Mucosa of rectum (tissue), 2 donors: ENCODE measurements around the gene FOXL1.

ENCODE experiments used
- H3K27ac ChIP-seq, 2 donors: one replicate each; pipeline ENCODE4 v1.7.0; 2013; ENCODE audit warnings: inconsistent platforms in 2 of 2, low read depth in 2 of 2, low read length in 2 of 2
- H3K27me3 ChIP-seq, 2 donors: one replicate each; pipeline ENCODE4 v1.7.0; 2013; ENCODE audit warnings: low read length in 2 of 2; ENCODE audit not compliant: control insufficient read depth in 2 of 2, insufficient read depth in 2 of 2
- H3K36me3 ChIP-seq, 2 donors: one replicate each; pipeline ENCODE4 v1.7.0; 2013; ENCODE audit warnings: low read length in 2 of 2; ENCODE audit not compliant: control insufficient read depth in 2 of 2, insufficient read depth in 2 of 2
- H3K4me1 ChIP-seq, 2 donors: one replicate each; pipeline ENCODE4 v1.7.0; 2013; ENCODE audit warnings: low read length in 2 of 2, mild to moderate bottlenecking in 1 of 2; ENCODE audit not compliant: control insufficient read depth in 2 of 2, insufficient read depth in 2 of 2
- H3K4me3 ChIP-seq, 2 donors: one replicate each; pipeline ENCODE4 v1.7.0; 2013; ENCODE audit warnings: low read length in 2 of 2
- H3K9ac ChIP-seq, 2 donors: one replicate each; pipeline ENCODE4 v1.7.0; 2013; ENCODE audit warnings: low read length in 2 of 2, low read depth in 1 of 2, mild to moderate bottlenecking in 1 of 2
- H3K9me3 ChIP-seq, 2 donors: one replicate each; pipeline ENCODE4 v1.7.0; 2013; ENCODE audit warnings: low read length in 2 of 2; ENCODE audit not compliant: control insufficient read depth in 2 of 2
- donor health status: healthy.
- donor health status: Normal muscosa, but diverticular disease.

The FOXL1 gene

DNA sequence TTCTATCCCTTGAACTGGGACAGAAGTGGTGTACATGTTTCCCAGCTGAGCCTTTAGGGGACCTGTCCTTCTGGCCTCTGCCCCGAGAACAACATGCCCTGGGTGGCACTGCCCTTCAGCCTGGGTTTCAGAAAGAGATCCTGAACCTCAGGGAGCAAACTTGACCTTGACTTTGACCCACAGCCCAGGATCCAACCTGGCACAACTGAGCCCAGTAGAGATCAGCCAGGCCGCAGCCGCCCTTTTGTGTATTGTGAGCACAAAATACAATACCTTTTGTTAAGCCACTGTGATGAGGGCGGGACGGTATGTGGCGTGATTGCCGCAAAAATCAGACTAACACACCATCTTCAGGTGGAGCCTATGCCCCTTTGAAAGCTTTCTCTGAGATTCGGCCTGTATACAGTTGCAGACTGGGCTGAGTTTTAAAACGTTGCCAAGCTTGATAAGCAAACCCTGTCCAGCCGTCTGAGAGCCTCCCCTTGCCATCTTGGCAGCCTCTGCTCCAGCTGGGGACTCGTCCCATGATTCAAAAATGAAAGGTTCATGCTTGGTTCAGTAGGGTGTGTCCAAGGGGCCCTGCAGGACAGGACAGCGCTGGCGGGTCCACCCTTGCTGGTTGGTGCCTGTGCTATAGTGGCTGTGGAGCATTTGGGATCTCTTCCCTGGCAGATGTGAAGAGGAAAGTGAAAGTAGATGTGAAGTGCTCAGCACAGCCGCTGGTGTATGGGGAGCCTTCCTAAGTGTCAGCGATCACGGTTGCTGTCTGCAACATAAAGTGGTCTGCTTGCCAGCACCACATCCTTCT is 40.3 kb downstream of the FOXL1 start:
- Histone ChIP-seq H3K4me1 (no peaks in the 10 kb centered on the region), H3K27me3 (no peaks in the 10 kb centered on the region), H3K9me3 (no peaks in the 10 kb centered on the region), H3K27ac (no peak overlapping the region), H3K9ac (no peak overlapping the region), H3K36me3 (no peaks in the 10 kb centered on the region), H3K4me3 (peak overlapping the region; percentile 41 to 43)

GRCh38 chr16:86619239-86619794 is 41.0 kb downstream of the FOXL1 start:
- H3K9me3 ChIP-seq, result no peaks in the 10 kb centered on the region
- H3K4me3 ChIP-seq, result peak overlapping the region; percentile 41 to 43
- H3K4me1 ChIP-seq, result no peaks in the 10 kb centered on the region
- no peak overlapping the region for H3K9ac ChIP-seq
- H3K27ac ChIP-seq, result no peak overlapping the region
- no peaks in the 10 kb centered on the region for H3K27me3 ChIP-seq
- H3K36me3 ChIP-seq, result no peaks in the 10 kb centered on the region

DNA sequence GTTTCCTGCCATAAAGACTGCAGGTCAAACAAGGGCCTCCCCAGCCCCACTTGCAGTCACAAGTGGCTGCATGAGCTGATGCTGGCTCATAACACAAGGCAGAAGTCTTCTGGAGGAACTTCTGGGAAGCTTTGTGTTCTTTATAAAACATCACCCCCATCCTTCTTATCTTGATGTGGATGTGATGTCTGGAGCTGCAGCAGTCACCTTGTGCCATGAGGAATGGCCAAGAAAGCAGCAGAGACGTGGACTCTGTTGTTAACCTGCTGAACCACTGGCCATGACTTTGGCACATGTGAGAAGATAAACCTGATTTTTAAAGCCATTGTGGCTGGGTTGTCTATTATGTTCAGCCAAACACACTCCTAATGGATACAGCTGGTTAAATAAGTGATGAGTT is 41.8 kb downstream of the FOXL1 start:
- Histone ChIP-seq H3K4me3 (no peak overlapping the region), H3K27ac (no peak overlapping the region)

DNA sequence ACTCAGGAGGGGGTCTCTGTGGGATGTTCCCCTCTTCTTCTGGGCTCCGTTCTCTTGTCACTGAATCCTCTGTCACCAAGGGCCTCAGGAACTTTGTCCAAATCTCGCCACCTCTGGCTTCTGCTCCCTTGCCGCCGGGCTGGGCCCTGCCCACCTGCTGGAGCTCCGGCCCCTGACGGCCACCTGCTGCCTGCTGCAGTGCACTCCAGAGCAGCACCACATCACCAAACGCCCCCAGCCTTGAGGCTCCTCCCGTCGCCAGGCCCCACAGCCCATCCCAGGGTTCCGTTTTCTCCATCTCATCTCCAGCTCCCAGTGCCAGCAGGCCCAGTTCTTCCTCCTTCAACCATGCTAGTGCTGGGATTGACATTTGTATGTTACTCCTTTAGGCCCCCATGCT is 43.6 kb downstream of the FOXL1 start:
- no peaks in the 10 kb centered on the region for H3K9me3 ChIP-seq
- no peaks in the 10 kb centered on the region for H3K4me1 ChIP-seq
- H3K36me3 ChIP-seq, result no peaks in the 10 kb centered on the region
- H3K4me3 ChIP-seq, result no peak overlapping the region
- H3K9ac ChIP-seq, result no peak overlapping the region
- no peaks in the 10 kb centered on the region for H3K27me3 ChIP-seq
- H3K27ac ChIP-seq, result no peak overlapping the region

More for the DNA sequence above, 41.8 kb downstream of the FOXL1 start:
- Histone ChIP-seq H3K9ac (no peak overlapping the region), H3K27me3 (no peaks in the 10 kb centered on the region), H3K4me1 (no peaks in the 10 kb centered on the region), H3K36me3 (no peaks in the 10 kb centered on the region), H3K9me3 (no peaks in the 10 kb centered on the region)

DNA sequence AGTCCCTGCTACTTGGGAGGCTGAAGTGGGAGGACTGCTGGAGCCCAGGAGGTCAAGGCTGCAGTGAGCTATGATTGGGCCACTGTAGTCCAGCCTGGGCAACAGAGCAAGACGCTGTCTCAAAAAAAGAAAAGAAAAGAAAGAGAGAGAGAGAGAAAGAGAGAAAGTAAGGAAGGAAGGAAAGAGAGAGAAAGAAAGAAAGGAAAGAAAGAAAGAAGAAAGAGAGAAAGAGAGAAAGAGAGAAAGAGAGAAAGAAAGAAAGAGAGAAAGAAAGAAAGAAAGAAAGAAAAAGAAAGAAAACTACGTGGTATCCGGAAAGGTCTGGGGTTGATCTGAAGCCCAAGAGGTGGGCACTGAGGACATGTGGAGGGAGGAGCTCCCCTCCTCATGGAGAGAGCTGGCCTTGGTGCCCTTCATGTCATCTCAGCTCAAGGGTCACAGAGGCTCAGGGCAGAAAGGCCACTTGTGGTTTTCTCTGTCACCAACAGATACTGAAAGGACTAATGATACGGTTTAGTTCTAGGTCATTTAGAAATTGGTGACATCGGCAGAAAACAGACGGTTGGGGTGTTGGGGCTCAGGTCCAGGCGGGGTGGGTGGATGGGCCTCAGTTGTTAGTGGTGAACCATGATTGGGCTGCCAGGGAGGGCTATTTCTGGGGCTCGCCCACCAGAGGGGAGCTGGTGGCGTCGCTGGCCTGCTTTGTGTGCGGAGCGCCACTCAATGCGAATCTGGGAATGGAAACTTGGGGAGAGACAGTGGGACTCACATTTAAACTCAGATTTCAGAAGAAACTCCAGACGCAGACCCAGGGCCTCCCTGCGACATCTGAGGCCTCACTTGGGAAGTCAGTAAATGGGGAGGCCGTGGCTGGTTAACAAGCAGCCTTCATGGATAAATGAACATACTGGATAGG is 44.6 kb downstream of the FOXL1 start:
- H3K4me1 ChIP-seq, result no peaks in the 10 kb centered on the region
- no peak overlapping the region for H3K27ac ChIP-seq
- H3K27me3 ChIP-seq, result no peaks in the 10 kb centered on the region
- no peaks in the 10 kb centered on the region for H3K9me3 ChIP-seq
- no peak overlapping the region for H3K9ac ChIP-seq
- H3K36me3 ChIP-seq, result no peaks in the 10 kb centered on the region
- H3K4me3 ChIP-seq, result no peak overlapping the region

DNA sequence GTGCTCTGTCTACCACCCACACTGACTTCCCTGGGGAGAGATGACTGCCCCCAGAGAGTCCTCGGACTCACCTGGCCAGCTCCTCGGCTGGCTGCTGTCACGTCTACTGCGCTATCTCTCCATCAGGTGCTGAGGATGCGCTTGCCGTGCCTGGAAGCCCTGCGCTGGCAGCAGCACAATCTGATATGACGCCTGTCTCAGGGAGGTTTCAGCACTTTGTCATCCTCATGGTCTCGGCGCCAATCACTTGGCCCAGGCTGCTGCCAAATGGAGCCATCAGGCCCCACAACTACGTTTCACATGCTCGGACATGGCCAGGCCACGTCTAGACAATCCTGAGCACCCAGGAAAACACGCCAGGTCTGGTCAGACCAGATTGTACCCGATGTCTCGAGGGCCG is 46.7 kb downstream of the FOXL1 start:
- Histone ChIP-seq H3K27ac (no peak overlapping the region), H3K9ac (no peak overlapping the region), H3K9me3 (no peaks in the 10 kb centered on the region), H3K4me3 (no peak overlapping the region), H3K4me1 (no peaks in the 10 kb centered on the region), H3K27me3 (no peaks in the 10 kb centered on the region), H3K36me3 (no peaks in the 10 kb centered on the region)

DNA sequence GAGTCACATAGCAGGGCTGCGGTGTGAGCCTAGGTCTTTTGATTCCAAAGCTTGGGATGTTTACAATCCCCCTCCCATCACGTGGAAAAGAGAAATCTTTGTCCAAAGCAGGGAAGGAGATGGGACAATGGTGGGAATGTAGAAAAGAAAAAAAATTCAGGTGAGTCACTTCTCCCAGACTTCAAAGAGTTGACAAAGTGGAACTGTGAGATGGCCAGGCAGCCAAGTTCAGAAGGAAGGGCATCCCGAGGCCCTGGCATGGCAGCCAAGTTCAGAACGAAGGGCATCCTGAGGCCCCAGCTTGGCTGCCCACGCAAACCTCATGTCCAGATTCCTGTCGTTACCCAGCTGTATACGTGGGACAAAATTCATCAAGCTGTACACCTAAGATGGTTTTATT is 47.5 kb downstream of the FOXL1 start:
- no peak overlapping the region for H3K4me3 ChIP-seq
- H3K4me1 ChIP-seq, result no peaks in the 10 kb centered on the region
- no peaks in the 10 kb centered on the region for H3K36me3 ChIP-seq
- no peak overlapping the region for H3K27ac ChIP-seq
- no peak overlapping the region for H3K9ac ChIP-seq
- no peaks in the 10 kb centered on the region for H3K27me3 ChIP-seq
- H3K9me3 ChIP-seq, result no peaks in the 10 kb centered on the region

GRCh38 chr16:86626284-86626683 is 47.9 kb downstream of the FOXL1 start:
- H3K36me3 ChIP-seq, result no peaks in the 10 kb centered on the region
- H3K9ac ChIP-seq, result no peak overlapping the region
- no peaks in the 10 kb centered on the region for H3K4me1 ChIP-seq
- no peaks in the 10 kb centered on the region for H3K9me3 ChIP-seq
- H3K27ac ChIP-seq, result no peak overlapping the region
- no peaks in the 10 kb centered on the region for H3K27me3 ChIP-seq
- no peak overlapping the region for H3K4me3 ChIP-seq

GRCh38 chr16:86626966-86627365 is 48.6 kb downstream of the FOXL1 start:
- H3K27ac ChIP-seq, result no peak overlapping the region
- H3K36me3 ChIP-seq, result no peaks in the 10 kb centered on the region
- H3K4me3 ChIP-seq, result no peak overlapping the region
- H3K27me3 ChIP-seq, result no peaks in the 10 kb centered on the region
- no peaks in the 10 kb centered on the region for H3K9me3 ChIP-seq
- H3K9ac ChIP-seq, result no peak overlapping the region
- no peaks in the 10 kb centered on the region for H3K4me1 ChIP-seq

DNA sequence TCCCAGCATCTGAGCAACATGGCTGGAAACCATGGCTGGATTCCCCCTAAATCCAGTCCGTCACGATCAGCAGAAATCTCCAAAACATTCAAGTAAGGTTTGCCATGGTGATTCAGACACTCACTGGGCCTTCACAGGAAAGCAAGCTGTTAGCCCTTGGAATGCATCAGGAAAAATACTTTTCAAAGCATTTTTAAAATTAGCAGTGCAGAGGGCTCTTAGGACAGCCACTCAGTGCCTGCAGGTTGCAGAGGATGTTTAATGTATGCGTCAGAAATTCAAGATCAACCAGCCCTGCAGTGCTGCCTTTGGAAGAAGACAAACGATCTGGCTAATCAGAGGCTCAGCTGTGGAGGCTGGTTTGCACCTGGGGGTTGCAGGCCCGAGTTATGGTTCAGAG is 50.3 kb downstream of the FOXL1 start:
- no peak overlapping the region for H3K9ac ChIP-seq
- peaks cover 0 to under 1% of the 10 kb centered on the region in 2 donors for H3K27me3 ChIP-seq
- no peaks in the 10 kb centered on the region for H3K9me3 ChIP-seq
- no peaks in the 10 kb centered on the region for H3K4me1 ChIP-seq
- no peak overlapping the region for H3K27ac ChIP-seq
- no peak overlapping the region for H3K4me3 ChIP-seq
- no peaks in the 10 kb centered on the region for H3K36me3 ChIP-seq
